ENCODE results near the gene RESP18. TPM values are rescaled to one million over a fixed set of nuclear protein-coding genes. Genes with fewer than 3 reads are reported as not detected.

RESP18 gene
- total RNA-seq, 6 experiments from 2014 or later: not detected

- Histone ChIP-seq H3K27ac (no peak overlapping the region), H3K9me3 (no peaks in the 10 kb centered on the region), H3K4me1 (peaks cover 0 to 2% (median 0%) of the 10 kb centered on the region in 4 donors), H3K4me3 (no peak overlapping the region), H3K27me3 (no peaks in the 10 kb centered on the region), H3K36me3 (no peaks in the 10 kb centered on the region)
- DNase-seq: peak in 1 of 3 donors; percentile 49
- TF ChIP-seq POLR2A (IDR thresholded peaks at IDR 0.05): no peak
- TF ChIP-seq, protein P1, sequence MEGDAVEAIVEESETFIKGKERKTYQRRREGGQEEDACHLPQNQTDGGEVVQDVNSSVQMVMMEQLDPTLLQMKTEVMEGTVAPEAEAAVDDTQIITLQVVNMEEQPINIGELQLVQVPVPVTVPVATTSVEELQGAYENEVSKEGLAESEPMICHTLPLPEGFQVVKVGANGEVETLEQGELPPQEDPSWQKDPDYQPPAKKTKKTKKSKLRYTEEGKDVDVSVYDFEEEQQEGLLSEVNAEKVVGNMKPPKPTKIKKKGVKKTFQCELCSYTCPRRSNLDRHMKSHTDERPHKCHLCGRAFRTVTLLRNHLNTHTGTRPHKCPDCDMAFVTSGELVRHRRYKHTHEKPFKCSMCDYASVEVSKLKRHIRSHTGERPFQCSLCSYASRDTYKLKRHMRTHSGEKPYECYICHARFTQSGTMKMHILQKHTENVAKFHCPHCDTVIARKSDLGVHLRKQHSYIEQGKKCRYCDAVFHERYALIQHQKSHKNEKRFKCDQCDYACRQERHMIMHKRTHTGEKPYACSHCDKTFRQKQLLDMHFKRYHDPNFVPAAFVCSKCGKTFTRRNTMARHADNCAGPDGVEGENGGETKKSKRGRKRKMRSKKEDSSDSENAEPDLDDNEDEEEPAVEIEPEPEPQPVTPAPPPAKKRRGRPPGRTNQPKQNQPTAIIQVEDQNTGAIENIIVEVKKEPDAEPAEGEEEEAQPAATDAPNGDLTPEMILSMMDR (IDR thresholded peaks at IDR 0.05): no peak
- whole genome bisulfite sequencing (ENCODE audit: insufficient coverage, low coverage, low lambda C conversion rate, missing lambda C conversion rate): 70% methylated on average over 2 of the region's 25 CpGs
- ATAC-seq: no peak
- intact Hi-C loops (cut with DNase I): loop anchor here in 1 of 2 donors (5.0 to 10.0 kb wide), 3 partner anchors 72 to 272 kb away; partner anchors contain the start of genes ANKZF1, ATG9A and NHEJ1
These were observed 35.7 kb downstream of the RESP18 start for GRCh38 chr2:219296631-219297391.

GRCh38 chr2:219296142-219296541 lies 36.4 kb downstream of the RESP18 start:
- H3K36me3 ChIP-seq: no peaks in the 10 kb centered on the region
- no peaks in the 10 kb centered on the region for H3K27me3 ChIP-seq
- no peak for TF ChIP-seq POLR2A (IDR thresholded peaks at IDR 0.05)
- TF ChIP-seq, protein P1 (IDR thresholded peaks at IDR 0.05): no peak
- intact Hi-C loops (cut with DNase I): loop anchor here in 1 of 2 donors (5.0 to 10.0 kb wide), 3 partner anchors 71 to 271 kb away; partner anchors contain the start of genes ANKZF1, ATG9A and NHEJ1
- H3K4me1 ChIP-seq: peaks cover 0 to 2% (median 0%) of the 10 kb centered on the region in 4 donors
- no peak overlapping the region for H3K4me3 ChIP-seq
- whole genome bisulfite sequencing (ENCODE audit: insufficient coverage, low coverage, low lambda C conversion rate, missing lambda C conversion rate): 87% methylated on average over 10 of the region's 14 CpGs
- DNase-seq (no peak), ATAC-seq (no peak)
- H3K27ac ChIP-seq: no peak overlapping the region
- no peaks in the 10 kb centered on the region for H3K9me3 ChIP-seq

DNA sequence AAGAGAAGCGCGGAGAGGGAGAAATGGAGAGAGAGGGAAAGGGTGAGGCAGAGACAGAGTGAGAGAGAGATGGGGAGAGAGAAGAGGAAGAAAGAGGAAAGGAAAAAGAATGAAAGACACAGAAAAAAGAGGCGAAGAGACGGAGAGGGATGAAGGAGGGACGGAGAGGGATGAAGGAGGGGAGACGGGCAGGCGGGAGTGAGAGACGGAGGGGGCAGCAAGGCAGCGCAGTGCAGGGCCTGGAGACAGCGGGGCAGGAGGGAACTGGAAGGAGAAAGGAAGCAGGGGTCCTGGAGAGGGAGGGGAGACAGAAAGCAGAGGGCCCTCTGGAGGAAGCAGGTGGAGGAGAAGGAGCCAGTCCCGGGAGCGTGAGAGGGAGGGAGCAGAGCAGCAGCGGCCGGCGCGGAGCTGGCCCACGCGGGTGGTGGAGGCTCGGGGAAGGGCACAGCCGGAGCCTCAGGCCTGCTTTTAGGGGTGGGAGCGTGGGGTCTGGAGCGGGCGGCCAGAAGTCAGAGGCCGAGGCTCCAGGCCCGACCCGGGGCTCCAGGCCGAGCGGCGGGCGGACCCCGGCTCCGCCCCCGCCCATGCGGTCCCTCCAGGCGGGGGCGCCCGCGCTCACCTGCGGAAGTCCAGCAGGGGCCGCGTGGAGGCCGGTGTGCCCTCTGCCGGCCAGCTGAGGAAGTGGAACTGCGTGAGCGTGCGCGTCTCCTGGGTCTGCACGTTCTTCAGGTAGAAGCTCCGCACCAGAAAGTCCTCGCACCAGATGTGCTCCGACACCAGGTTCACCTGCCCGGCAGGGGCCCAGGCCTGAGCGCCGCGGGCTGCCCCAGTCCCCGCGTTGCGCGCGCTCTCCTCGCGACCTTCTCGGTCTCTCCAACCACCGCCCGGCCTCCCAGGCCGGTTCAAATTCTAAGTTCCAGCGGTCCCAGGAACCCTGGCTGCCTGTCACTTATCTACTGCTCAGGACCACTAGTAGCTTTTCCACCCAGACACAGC lies 37.9 kb downstream of the RESP18 start:
- WGBS (ENCODE audit: insufficient coverage, low coverage, low lambda C conversion rate, missing lambda C conversion rate): 11% methylated on average over 16 of the region's 67 CpGs
- ATAC-seq: peak; percentile 96 to 98 (median 96)
- Histone ChIP-seq H3K4me3 (peak overlapping the region; percentile 56 to 59 (median 57)), H3K27ac (peak overlapping the region in 2 of 3 donors; percentile 40 to 63), H3K27me3 (no peaks in the 10 kb centered on the region), H3K36me3 (no peaks in the 10 kb centered on the region), H3K9me3 (no peaks in the 10 kb centered on the region), H3K4me1 (peaks cover 0 to 2% (median 0%) of the 10 kb centered on the region in 4 donors)
- peak; percentile 92 to 93 (median 92) for DNase-seq
- intact Hi-C loops (cut with DNase I): loop anchor here in 1 of 2 donors (5.0 to 10.0 kb wide), 3 partner anchors 70 to 270 kb away; partner anchors contain the start of genes ANKZF1, ATG9A and NHEJ1
- TF ChIP-seq, protein P1 (IDR thresholded peaks at IDR 0.05): peak; percentile 99 to 100 (median 99)
- TF ChIP-seq POLR2A (IDR thresholded peaks at IDR 0.05): peak; percentile 49

- DNase-seq (no peak), ATAC-seq (no peak)
- Histone ChIP-seq H3K4me3 (no peak overlapping the region), H3K27me3 (no peaks in the 10 kb centered on the region), H3K36me3 (no peaks in the 10 kb centered on the region), H3K27ac (no peak overlapping the region), H3K4me1 (peaks cover 0 to 2% (median 0%) of the 10 kb centered on the region in 4 donors), H3K9me3 (no peaks in the 10 kb centered on the region)
- no peak for TF ChIP-seq POLR2A (IDR thresholded peaks at IDR 0.05)
- TF ChIP-seq, protein P1 (IDR thresholded peaks at IDR 0.05): no peak
- WGBS (ENCODE audit: insufficient coverage, low coverage, low lambda C conversion rate, missing lambda C conversion rate): 70% methylated on average over 5 of the region's 5 CpGs
- intact Hi-C loops (cut with DNase I): loop anchor here in 1 of 2 donors (10.0 kb wide), 2 partner anchors 69 to 269 kb away; partner anchors contain the start of genes ANKZF1 and ATG9A
These were observed 38.8 kb downstream of the RESP18 start for GRCh38 chr2:219293736-219294231.

All from right lobe of liver (tissue), 6 donors.